Subcutaneous abdominal adipose tissue (tissue), 5 donors: ENCODE data around the gene IER3.

Experiments
- H3K27ac ChIP-seq: one replicate; pipeline ENCODE4 v1.7.0; 2013; ENCODE audit warnings: low read depth, mild to moderate bottlenecking, inconsistent platforms, low read length, moderate library complexity
- H3K27me3 ChIP-seq, 5 donors: one replicate each; pipeline ENCODE4 v1.7.0; 2013; ENCODE audit warnings: low read length in 5 of 5, inconsistent platforms in 1 of 5; ENCODE audit not compliant: control insufficient read depth in 5 of 5, insufficient read depth in 4 of 5
- H3K36me3 ChIP-seq, 5 donors: one replicate each; pipeline ENCODE4 v1.7.0; 2013; ENCODE audit warnings: low read length in 5 of 5; ENCODE audit not compliant: control insufficient read depth in 5 of 5, insufficient read depth in 5 of 5
- H3K4me1 ChIP-seq, 5 donors: one replicate each; pipeline ENCODE4 v1.7.0; 2013; ENCODE audit warnings: low read length in 5 of 5, mild to moderate bottlenecking in 3 of 5, moderate library complexity in 1 of 5; ENCODE audit not compliant: control insufficient read depth in 5 of 5, insufficient read depth in 5 of 5
- H3K4me3 ChIP-seq, 5 donors: one replicate each; pipeline ENCODE4 v1.7.0; 2013; ENCODE audit warnings: low read length in 5 of 5, low read depth in 1 of 5
- H3K9ac ChIP-seq, 5 donors: one replicate each; pipeline ENCODE4 v1.7.0; 2013; ENCODE audit warnings: low read length in 5 of 5, mild to moderate bottlenecking in 4 of 5, moderate library complexity in 3 of 5
- H3K9me3 ChIP-seq, 5 donors: one replicate each; pipeline ENCODE4 v1.7.0; 2013; ENCODE audit warnings: low read length in 5 of 5; ENCODE audit not compliant: control insufficient read depth in 5 of 5
- donor health status: healthy.
- donor health status: healthy.
- donor health status: healthy.
- donor health status: healthy.
- donor health status: healthy.

Gene IER3

GRCh38 chr6:30748851-30749540 is 4.6 kb upstream of the IER3 start:
- no peak overlapping the region for H3K27ac ChIP-seq
- no peaks in the 10 kb centered on the region for H3K9me3 ChIP-seq
- no peaks in the 10 kb centered on the region for H3K36me3 ChIP-seq
- H3K4me3 ChIP-seq = no peak overlapping the region
- no peaks in the 10 kb centered on the region for H3K27me3 ChIP-seq
- no peak overlapping the region for H3K9ac ChIP-seq
- peaks cover 6 to 43% (median 37%) of the 10 kb centered on the region in 5 donors for H3K4me1 ChIP-seq

- Histone ChIP-seq H3K27ac (no peak overlapping the region), H3K9ac (no peak overlapping the region), H3K4me1 (peaks cover 6 to 51% (median 43%) of the 10 kb centered on the region in 5 donors), H3K9me3 (no peaks in the 10 kb centered on the region), H3K4me3 (no peak overlapping the region), H3K36me3 (no peaks in the 10 kb centered on the region), H3K27me3 (no peaks in the 10 kb centered on the region)
Observed at GRCh38 chr6:30747902-30748769, 3.8 kb upstream of the IER3 start.

- Histone ChIP-seq H3K9ac (no peak overlapping the region), H3K9me3 (no peaks in the 10 kb centered on the region), H3K4me3 (no peak overlapping the region), H3K4me1 (peaks cover 9 to 48% (median 37%) of the 10 kb centered on the region in 5 donors), H3K27ac (no peak overlapping the region), H3K27me3 (no peaks in the 10 kb centered on the region), H3K36me3 (no peaks in the 10 kb centered on the region)
Observed at GRCh38 chr6:30747300-30747687, 2.9 kb upstream of the IER3 start.

- Histone ChIP-seq H3K9me3 (no peaks in the 10 kb centered on the region), H3K4me3 (peak overlapping the region; percentile 83 to 94 (median 90)), H3K4me1 (peaks cover 15 to 60% (median 34%) of the 10 kb centered on the region in 5 donors), H3K27ac (peak overlapping the region; percentile 89), H3K9ac (peak overlapping the region; percentile 52 to 93 (median 79)), H3K27me3 (no peaks in the 10 kb centered on the region), H3K36me3 (peaks cover 6 to 28% (median 24%) of the 10 kb centered on the region in 5 donors)
Observed at GRCh38 chr6:30743099-30744053, 971 bp downstream of the IER3 start.

- peaks cover 18 to 60% (median 36%) of the 10 kb centered on the region in 5 donors for H3K4me1 ChIP-seq
- H3K27ac ChIP-seq = peak within 1 kb of the TSS; percentile 89
Observed at GRCh38 chr6:30742316-30743098, 1.8 kb downstream of the IER3 start, which contains the start of gene FLOT1. TSS of gene FLOT1 (minus strand) at chr6:30742687. CDS start at chr6:30742189, 498 bp downstream.

GRCh38 chr6:30741789-30742315 is 2.5 kb downstream of the IER3 start:
- H3K9me3 ChIP-seq = no peaks in the 10 kb centered on the region
- H3K9ac ChIP-seq = peak overlapping the region; percentile 77 to 90 (median 87)
- peaks cover 18 to 64% (median 41%) of the 10 kb centered on the region in 5 donors for H3K4me1 ChIP-seq

More at GRCh38 chr6:30742316-30743098, 1.8 kb downstream of the IER3 start, which contains the start of gene FLOT1:
- Histone ChIP-seq H3K9me3 (no peaks in the 10 kb centered on the region), H3K4me3 (peak within 1 kb of the TSS; percentile 89 to 94 (median 90)), H3K36me3 (peaks cover 14 to 37% (median 32%) of the 10 kb centered on the region in 5 donors), H3K9ac (peak within 1 kb of the TSS; percentile 77 to 93 (median 89)), H3K27me3 (no peaks in the 10 kb centered on the region)

GRCh38 chr6:30741063-30741779 is 3.1 kb downstream of the IER3 start:
- H3K36me3 ChIP-seq = peaks cover 15 to 46% (median 35%) of the 10 kb centered on the region in 5 donors
- H3K27me3 ChIP-seq = no peaks in the 10 kb centered on the region
- H3K27ac ChIP-seq = peak overlapping the region; percentile 89
- peak overlapping the region; percentile 87 to 94 (median 90) for H3K4me3 ChIP-seq
- H3K9me3 ChIP-seq = no peaks in the 10 kb centered on the region
- H3K4me1 ChIP-seq = peaks cover 18 to 68% (median 43%) of the 10 kb centered on the region in 5 donors
- H3K9ac ChIP-seq = peak overlapping the region; percentile 77 to 90 (median 87)

More at GRCh38 chr6:30741789-30742315, 2.5 kb downstream of the IER3 start:
- peak overlapping the region; percentile 87 to 94 (median 90) for H3K4me3 ChIP-seq
- H3K27me3 ChIP-seq = no peaks in the 10 kb centered on the region
- H3K36me3 ChIP-seq = peaks cover 15 to 43% (median 34%) of the 10 kb centered on the region in 5 donors
- peak overlapping the region; percentile 89 for H3K27ac ChIP-seq

GRCh38 chr6:30740540-30740870 is 3.8 kb downstream of the IER3 start:
- Histone ChIP-seq H3K9me3 (no peaks in the 10 kb centered on the region), H3K27me3 (no peaks in the 10 kb centered on the region), H3K9ac (no peak overlapping the region), H3K27ac (peak overlapping the region; percentile 89), H3K4me3 (no peak overlapping the region), H3K4me1 (peaks cover 18 to 71% (median 43%) of the 10 kb centered on the region in 5 donors), H3K36me3 (peaks cover 15 to 53% (median 42%) of the 10 kb centered on the region in 5 donors)
